Smooth muscle cell (in vitro differentiated cells): ENCODE measurements around the gene PXDN. TPM values are rescaled to one million over a fixed set of nuclear protein-coding genes. Genes with fewer than 3 reads are reported as not detected.

ENCODE experiments used
- DNase-seq: peaks from one replicate; lab custom pipeline; 2025; ENCODE audit not compliant: unreplicated experiment; lab: John Stamatoyannopoulos, UW
- H2AFZ ChIP-seq: fragments of 200-600 bp; sonication (generic); 2 replicates; pipeline ENCODE4 v1.6.0; 2016; ENCODE audit warnings: antibody characterized with exemption, low read depth, mild to moderate bottlenecking
- H3F3A ChIP-seq: fragments of 200-600 bp; sonication (generic); 2 replicates; pipeline ENCODE4 v1.6.0; 2017; ENCODE audit warnings: antibody characterized with exemption, low read depth
- H3K27ac ChIP-seq: fragments of 200-600 bp; sonication (generic); 2 replicates; pipeline ENCODE4 v1.5.1; 2016; ENCODE audit warnings: low read depth, mild to moderate bottlenecking
- H3K27me3 ChIP-seq: fragments of 200-600 bp; sonication (generic); 2 replicates; pipeline ENCODE4 v1.6.1; 2016; ENCODE audit warnings: low read depth, mild to moderate bottlenecking
- H3K36me3 ChIP-seq: fragments of 200-600 bp; sonication (generic); 2 replicates; pipeline ENCODE4 v1.5.1; 2016; ENCODE audit warnings: low read depth
- H3K4me1 ChIP-seq: fragments of 200-600 bp; sonication (generic); 2 replicates; pipeline ENCODE4 v1.5.1; 2016; ENCODE audit warnings: low read depth
- H3K4me2 ChIP-seq: fragments of 200-600 bp; sonication (generic); 2 replicates; pipeline ENCODE4 v1.6.0; 2016; ENCODE audit warnings: mild to moderate bottlenecking
- H3K4me3 ChIP-seq: fragments of 200-600 bp; sonication (generic); 2 replicates; pipeline ENCODE4 v1.5.1; 2016; ENCODE audit warnings: mild to moderate bottlenecking
- H3K79me2 ChIP-seq: fragments of 200-600 bp; sonication (generic); 2 replicates; pipeline ENCODE4 v1.6.0; 2016; ENCODE audit warnings: low read depth, mild to moderate bottlenecking
- H3K9ac ChIP-seq: fragments of 200-600 bp; sonication (generic); 2 replicates; pipeline ENCODE4 v1.6.0; 2016; ENCODE audit warnings: low read depth
- H3K9me3 ChIP-seq: fragments of 200-600 bp; sonication (generic); replicated peaks from 2 replicates; pipeline ENCODE4 v1.5.1; 2016; ENCODE audit warnings: low read depth
- H4K20me1 ChIP-seq: fragments of 200-600 bp; sonication (generic); 2 replicates; pipeline ENCODE4 v1.6.0; 2016; ENCODE audit warnings: low read depth
- CTCF ChIP-seq: fragments of 200-600 bp; sonication (generic); IDR thresholded peaks from 2 replicates; pipeline ENCODE4 v1.5.1; 2017; ENCODE audit warnings: borderline replicate concordance, mild to moderate bottlenecking, antibody characterized with exemption; ENCODE audit not compliant: insufficient read depth, poor library complexity, severe bottlenecking
- WGBS: methylation state at CpG from one replicate; pipeline ENCODE4 v1.1.7; 2016; ENCODE audit warnings: low lambda C conversion rate; 5-methylcytosine and 5-hydroxymethylcytosine counted together
- polyA plus RNA-seq: library from polyadenylated mRNA; unstranded; fragments of >200 nt; fragmentation: Nextera tagmentation; extraction: Ambion mirVana; gene quantifications from 2 replicates; pipeline ENCODE4 v1.2.1, GENCODE V29; 2016
- total RNA-seq: library from RNA; depleted of rRNA; stranded (reverse); fragments of >200 nt; gene quantifications from 2 replicates; pipeline ENCODE4 v1.2.3, GENCODE V29; 2014

Gene PXDN
- total and polyA plus RNA-seq, 2 experiments from 2014 or later = 328 to 333 TPM

GRCh38 chr2:1639086-1639858 lies 105.0 kb downstream of the PXDN start:
- no peak for DNase-seq
- H3K4me2 ChIP-seq = no peak overlapping the region
- H3K9ac ChIP-seq = no peak overlapping the region
- peaks cover 5% of the 10 kb centered on the region for H3F3A ChIP-seq
- no peak for TF ChIP-seq CTCF
- peaks cover 46% of the 10 kb centered on the region for H4K20me1 ChIP-seq
- no peaks in the 10 kb centered on the region for H3K36me3 ChIP-seq
- 96% methylated on average over 22 of the region's 25 CpGs for WGBS
- H3K9me3 ChIP-seq = no peaks in the 10 kb centered on the region
- H3K4me3 ChIP-seq = no peak overlapping the region
- H3K27me3 ChIP-seq = no peaks in the 10 kb centered on the region
- H3K4me1 ChIP-seq = peaks cover 24% of the 10 kb centered on the region
- H2AFZ ChIP-seq = no peak overlapping the region
- H3K27ac ChIP-seq = no peak overlapping the region
- peaks cover 9% of the 10 kb centered on the region for H3K79me2 ChIP-seq

GRCh38 chr2:1638281-1638860 lies 105.9 kb downstream of the PXDN start:
- no peak overlapping the region for H3K9ac ChIP-seq
- H2AFZ ChIP-seq = no peak overlapping the region
- no peak for DNase-seq
- H3K27ac ChIP-seq = no peak overlapping the region
- peaks cover 24% of the 10 kb centered on the region for H3K4me1 ChIP-seq
- 62% methylated on average over 11 of the region's 11 CpGs for WGBS
- no peak for TF ChIP-seq CTCF
- H3K9me3 ChIP-seq = no peaks in the 10 kb centered on the region
- H3K27me3 ChIP-seq = no peaks in the 10 kb centered on the region
- H3K79me2 ChIP-seq = peaks cover 9% of the 10 kb centered on the region
- H3K36me3 ChIP-seq = no peaks in the 10 kb centered on the region
- no peak overlapping the region for H3K4me3 ChIP-seq
- peaks cover 5% of the 10 kb centered on the region for H3F3A ChIP-seq
- H3K4me2 ChIP-seq = no peak overlapping the region
- peaks cover 53% of the 10 kb centered on the region for H4K20me1 ChIP-seq

- no peaks in the 10 kb centered on the region for H3K9me3 ChIP-seq
- no peak overlapping the region for H2AFZ ChIP-seq
- no peaks in the 10 kb centered on the region for H3F3A ChIP-seq
- WGBS = 80% methylated on average over 13 of the region's 13 CpGs
- no peaks in the 10 kb centered on the region for H3K36me3 ChIP-seq
- DNase-seq = no peak
- peaks cover 65% of the 10 kb centered on the region for H4K20me1 ChIP-seq
- no peak overlapping the region for H3K4me3 ChIP-seq
- H3K4me1 ChIP-seq = peaks cover 16% of the 10 kb centered on the region
- TF ChIP-seq CTCF = no peak
- no peak overlapping the region for H3K4me2 ChIP-seq
- no peak overlapping the region for H3K27ac ChIP-seq
- H3K27me3 ChIP-seq = no peaks in the 10 kb centered on the region
- H3K79me2 ChIP-seq = peaks cover 9% of the 10 kb centered on the region
- H3K9ac ChIP-seq = no peak overlapping the region
These were observed 107.4 kb downstream of the PXDN start for GRCh38 chr2:1636791-1637415.
